Breast epithelium (tissue), 4 donors: ENCODE results near the gene SMC5. TPM values are rescaled to one million over a fixed set of nuclear protein-coding genes. Genes with fewer than 3 reads are reported as not detected.
"Not testable (repeated sequence)": the region's sequence is repeated elsewhere in the genome, so short reads cannot be mapped to it uniquely, and the experiment has no call there.

Source experiments
- DNase-seq, 2 donors: peaks; one replicate each; pipeline ENCODE4 v3.0.0-alpha.2; 2019; ENCODE audit warnings: low spot score in 2 of 2
- H3K27ac ChIP-seq, 2 donors: fragments of 200-600 bp; sonication (generic) in 1 of 2; one replicate each; pipeline ENCODE4 v1.5.1; 2016 to 2019; ENCODE audit warnings: mild to moderate bottlenecking in 1 of 2
- H3K27me3 ChIP-seq, 2 donors: fragments of 200-600 bp; sonication (generic) in 1 of 2; one replicate each; pipeline versions ENCODE4 v1.5.1 to v1.6.0; 2017 to 2019; ENCODE audit warnings: control low read depth in 1 of 2, mild to moderate bottlenecking in 1 of 2
- H3K36me3 ChIP-seq: fragments of 200-600 bp; one replicate; pipeline ENCODE4 v1.5.1; 2019
- H3K4me1 ChIP-seq, 2 donors: fragments of 200-600 bp; sonication (generic); one replicate each; pipeline ENCODE4 v1.5.1; 2016 to 2019; ENCODE audit warnings: control low read depth in 1 of 2
- H3K4me3 ChIP-seq, 3 donors: fragments of 200-600 bp; sonication (generic); 1 replicate in 2 of 3; 2 replicates in 1 of 3; pipeline ENCODE4 v1.5.1; 2016 to 2019; ENCODE audit warnings: mild to moderate bottlenecking in 3 of 3, moderate library complexity in 2 of 3
- H3K9me3 ChIP-seq, 2 donors: fragments of 200-600 bp; sonication (generic) in 1 of 2; one replicate each; pipeline ENCODE4 v1.5.1; 2016 to 2019; ENCODE audit warnings: control low read depth in 1 of 2
- POLR2A ChIP-seq: fragments of 450-650 bp; IDR thresholded peaks from one replicate; pipeline ENCODE4 v1.6.1; 2016; ENCODE audit warnings: antibody characterized with exemption, mild to moderate bottlenecking, moderate library complexity
- POLR2AphosphoS5 ChIP-seq, 3 donors: sonication (generic); formaldehyde crosslinking; IDR thresholded peaks; one replicate each; pipeline ENCODE4 v1.6.1; 2017; ENCODE audit warnings: antibody characterized with exemption in 3 of 3
- intact Hi-C: fragments of 100-400 bp; cut with DNase I; formaldehyde crosslinking; loops from one replicate; pipeline ENCODE4 v1.15.1; 2023; ENCODE audit warnings: low total_unique reads
- total RNA-seq, 3 donors: library from RNA; depleted of rRNA; stranded (reverse); fragments of >200 nt; gene quantifications; one replicate each; pipeline ENCODE4 v1.1.0, GENCODE V29; 2016
- TF ChIP-seq, protein P1 (sequence below), 3 donors: fragments of 450-650 bp; IDR thresholded peaks; one replicate each; pipeline ENCODE4 v1.5.1; 2016 to 2017; ENCODE audit warnings: antibody characterized with exemption in 3 of 3, mild to moderate bottlenecking in 3 of 3, moderate library complexity in 3 of 3

SMC5 gene
- total RNA-seq, 3 donors from 2014 or later: 23.4 to 62.2 (median 43.9) TPM

GRCh38 chr9:70228118-70228517 is 30.7 kb upstream of the SMC5 start:
- no peaks in the 10 kb centered on the region for H3K27me3 ChIP-seq
- DNase-seq: no peak
- no peak overlapping the region for H3K27ac ChIP-seq
- H3K9me3 ChIP-seq: no peaks in the 10 kb centered on the region
- H3K4me3 ChIP-seq: no peak overlapping the region
- no peaks in the 10 kb centered on the region for H3K4me1 ChIP-seq
- no peak for TF ChIP-seq POLR2A
- TF ChIP-seq POLR2AphosphoS5 (IDR thresholded peaks at IDR 0.05): no peak
- TF ChIP-seq, protein P1, sequence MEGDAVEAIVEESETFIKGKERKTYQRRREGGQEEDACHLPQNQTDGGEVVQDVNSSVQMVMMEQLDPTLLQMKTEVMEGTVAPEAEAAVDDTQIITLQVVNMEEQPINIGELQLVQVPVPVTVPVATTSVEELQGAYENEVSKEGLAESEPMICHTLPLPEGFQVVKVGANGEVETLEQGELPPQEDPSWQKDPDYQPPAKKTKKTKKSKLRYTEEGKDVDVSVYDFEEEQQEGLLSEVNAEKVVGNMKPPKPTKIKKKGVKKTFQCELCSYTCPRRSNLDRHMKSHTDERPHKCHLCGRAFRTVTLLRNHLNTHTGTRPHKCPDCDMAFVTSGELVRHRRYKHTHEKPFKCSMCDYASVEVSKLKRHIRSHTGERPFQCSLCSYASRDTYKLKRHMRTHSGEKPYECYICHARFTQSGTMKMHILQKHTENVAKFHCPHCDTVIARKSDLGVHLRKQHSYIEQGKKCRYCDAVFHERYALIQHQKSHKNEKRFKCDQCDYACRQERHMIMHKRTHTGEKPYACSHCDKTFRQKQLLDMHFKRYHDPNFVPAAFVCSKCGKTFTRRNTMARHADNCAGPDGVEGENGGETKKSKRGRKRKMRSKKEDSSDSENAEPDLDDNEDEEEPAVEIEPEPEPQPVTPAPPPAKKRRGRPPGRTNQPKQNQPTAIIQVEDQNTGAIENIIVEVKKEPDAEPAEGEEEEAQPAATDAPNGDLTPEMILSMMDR (IDR thresholded peaks at IDR 0.05): no peak
- intact Hi-C loops: no loop called here
- no peaks in the 10 kb centered on the region for H3K36me3 ChIP-seq

GRCh38 chr9:70228611-70229010 is 30.2 kb upstream of the SMC5 start:
- no peak overlapping the region for H3K4me3 ChIP-seq
- H3K4me1 ChIP-seq: no peaks in the 10 kb centered on the region
- intact Hi-C loops: no loop called here
- H3K27me3 ChIP-seq: no peaks in the 10 kb centered on the region
- no peak for DNase-seq
- no peaks in the 10 kb centered on the region for H3K36me3 ChIP-seq
- no peaks in the 10 kb centered on the region for H3K9me3 ChIP-seq
- TF ChIP-seq POLR2AphosphoS5 (IDR thresholded peaks at IDR 0.05) (no peak), POLR2A (no peak)
- TF ChIP-seq, protein P1 (IDR thresholded peaks at IDR 0.05): no peak
- no peak overlapping the region for H3K27ac ChIP-seq

GRCh38 chr9:70229026-70229425 is 29.8 kb upstream of the SMC5 start:
- H3K9me3 ChIP-seq: no peaks in the 10 kb centered on the region
- no peak for DNase-seq
- TF ChIP-seq, protein P1 (IDR thresholded peaks at IDR 0.05): no peak
- no peak for TF ChIP-seq POLR2A
- no peak for TF ChIP-seq POLR2AphosphoS5 (IDR thresholded peaks at IDR 0.05)
- no peaks in the 10 kb centered on the region for H3K27me3 ChIP-seq
- no peak overlapping the region for H3K27ac ChIP-seq
- no peaks in the 10 kb centered on the region for H3K36me3 ChIP-seq
- no peak overlapping the region for H3K4me3 ChIP-seq
- intact Hi-C loops: no loop called here
- no peaks in the 10 kb centered on the region for H3K4me1 ChIP-seq

- DNase-seq: no peak
- intact Hi-C loops: no loop called here
- TF ChIP-seq, protein P1 (IDR thresholded peaks at IDR 0.05): no peak
- TF ChIP-seq POLR2A (no peak), POLR2AphosphoS5 (IDR thresholded peaks at IDR 0.05) (no peak)
- H3K27me3 ChIP-seq: no peaks in the 10 kb centered on the region
- H3K9me3 ChIP-seq: no peaks in the 10 kb centered on the region
- no peaks in the 10 kb centered on the region for H3K36me3 ChIP-seq
- H3K4me1 ChIP-seq: no peaks in the 10 kb centered on the region
- H3K27ac ChIP-seq: no peak overlapping the region
- H3K4me3 ChIP-seq: no peak overlapping the region
Observed at GRCh38 chr9:70229579-70229978, 29.2 kb upstream of the SMC5 start.

DNA sequence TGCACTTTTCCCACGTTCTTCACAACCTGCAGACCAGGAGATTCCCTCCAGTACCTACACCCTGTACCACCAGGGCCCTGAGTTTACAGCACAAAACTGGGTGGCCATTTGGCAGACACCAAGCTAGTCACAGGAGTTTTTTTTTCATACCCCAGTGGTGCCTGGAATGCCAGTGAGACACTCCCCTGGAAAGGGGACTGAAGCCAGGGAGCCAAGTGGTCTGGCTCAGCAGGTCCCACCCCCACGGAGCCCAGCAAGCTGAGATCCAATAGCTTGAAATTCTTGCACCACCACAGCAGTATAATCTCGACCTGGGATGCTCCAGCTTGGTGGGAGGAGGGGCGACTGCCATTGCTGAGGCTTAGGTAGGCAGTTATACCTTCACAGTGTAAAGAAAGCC is 26.3 kb upstream of the SMC5 start:
- no peaks in the 10 kb centered on the region for H3K27me3 ChIP-seq
- intact Hi-C loops: no loop called here
- DNase-seq: no peak
- no peaks in the 10 kb centered on the region for H3K4me1 ChIP-seq
- H3K4me3 ChIP-seq: no peak overlapping the region
- TF ChIP-seq, protein P1 (IDR thresholded peaks at IDR 0.05): no peak
- TF ChIP-seq POLR2A (no peak), POLR2AphosphoS5 (IDR thresholded peaks at IDR 0.05) (no peak)
- H3K36me3 ChIP-seq: no peaks in the 10 kb centered on the region
- H3K9me3 ChIP-seq: no peaks in the 10 kb centered on the region
- H3K27ac ChIP-seq: no peak overlapping the region

DNA sequence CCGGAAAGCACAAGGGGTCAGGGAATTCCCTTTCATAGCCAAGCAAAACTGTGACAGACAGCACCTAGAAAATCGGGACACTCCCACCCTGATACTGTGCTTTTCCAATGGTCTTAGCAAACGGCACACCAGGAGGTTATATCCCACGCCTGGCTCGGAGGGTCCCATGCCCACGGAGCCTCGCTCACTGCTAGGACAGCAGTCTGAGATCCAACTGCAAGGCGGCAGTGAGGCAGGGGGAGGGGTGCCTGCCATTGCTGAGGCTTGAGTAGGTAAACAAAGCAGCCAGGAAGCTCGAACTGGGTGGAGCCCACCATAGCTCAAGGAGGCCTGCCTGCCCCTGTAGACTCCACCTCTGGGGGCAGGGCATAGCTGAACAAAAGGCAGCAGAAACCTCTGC is 24.6 kb upstream of the SMC5 start:
- H3K4me3 ChIP-seq, DNase-seq, H3K36me3 ChIP-seq, H3K4me1 ChIP-seq, intact Hi-C loops, H3K9me3 ChIP-seq, H3K27ac ChIP-seq, H3K27me3 ChIP-seq: not testable (repeated sequence)

DNA sequence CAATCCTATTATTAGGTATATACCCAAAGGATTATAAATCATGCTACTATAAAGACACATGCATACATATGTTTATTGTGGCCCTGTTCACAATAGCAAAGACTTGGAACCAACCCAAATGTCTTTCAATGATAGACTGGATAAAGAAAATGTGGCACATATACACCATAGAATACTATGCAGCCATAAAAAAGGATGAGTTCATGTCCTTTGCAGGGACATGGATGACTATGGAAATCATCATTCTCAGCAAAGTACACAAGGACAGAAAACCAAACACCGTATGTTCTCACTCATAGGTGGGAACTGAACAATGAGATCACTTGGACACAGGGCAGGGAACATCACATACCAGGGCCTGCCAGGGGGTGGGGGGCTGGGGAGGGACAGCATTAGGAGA is 12.8 kb upstream of the SMC5 start:
- DNase-seq, H3K36me3 ChIP-seq, H3K4me1 ChIP-seq, H3K27me3 ChIP-seq, H3K4me3 ChIP-seq, H3K27ac ChIP-seq, intact Hi-C loops, H3K9me3 ChIP-seq: not testable (repeated sequence)
